ENCODE results near the gene PRIMPOL.

Gene PRIMPOL

DNA sequence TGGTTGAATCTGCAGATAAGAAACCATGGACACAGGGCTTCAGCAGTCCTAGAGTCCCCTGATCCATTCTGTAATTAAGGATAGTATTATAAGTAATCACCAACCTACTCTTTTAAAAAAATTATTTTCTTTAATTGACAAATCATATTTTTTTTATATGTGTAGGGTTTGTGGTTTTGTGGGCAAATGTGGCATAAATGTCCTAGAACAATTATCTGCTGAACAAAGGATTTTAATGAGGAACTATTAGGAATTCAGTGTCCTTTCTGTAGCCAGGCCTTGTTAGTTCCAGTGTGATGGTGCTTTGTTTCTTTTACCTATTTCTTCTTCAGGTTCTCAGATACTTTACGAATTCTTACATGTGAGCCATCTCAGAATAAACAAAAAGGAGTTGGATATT lies 32.4 kb downstream of the PRIMPOL start:
- no CpG with 5 or more reads among the region's 1 CpG for WGBS (ENCODE audit: extremely low coverage, insufficient coverage, insufficient read length)
- Histone ChIP-seq H2AFZ (ENCODE audit: insufficient read depth, low read length, poor library complexity) (no peak overlapping the region), H3K36me3 (ENCODE audit: control insufficient read depth in 1 of 2, insufficient read depth in 2 of 2, low read length in 2 of 2) (peaks cover 2 to 3% of the 10 kb centered on the region in 2 experiments), H2BK5ac (ENCODE audit: low read depth, low read length, poor library complexity) (no peak overlapping the region), H2BK120ac (ENCODE audit: insufficient read depth, low read length, poor library complexity) (no peak overlapping the region), H3K18ac (ENCODE audit: low read length) (no peak overlapping the region), H2AK5ac (ENCODE audit: low read length) (no peak overlapping the region), H3K79me2 (ENCODE audit: control insufficient read depth, insufficient read depth, low read length, poor library complexity) (no peaks in the 10 kb centered on the region), H3K9me3 (ENCODE audit: insufficient read depth, low read depth, low read length) (no peaks in the 10 kb centered on the region), H3K4me2 (ENCODE audit: low read length) (no peak overlapping the region), H4K8ac (ENCODE audit: low read depth, low read length) (no peak overlapping the region), H3K79me1 (ENCODE audit: low read length) (no peaks in the 10 kb centered on the region), H3K14ac (ENCODE audit: low read length) (no peak overlapping the region), H3K4ac (ENCODE audit: low read depth, low read length) (no peak overlapping the region), H3K27me3 (ENCODE audit: insufficient read depth, low read length) (no peaks in the 10 kb centered on the region), H3K4me3 (ENCODE audit: low read depth, low read length) (no peak overlapping the region), H4K12ac (ENCODE audit: low read depth, low read length) (no peak overlapping the region), H2BK12ac (ENCODE audit: low read length) (no peak overlapping the region), H3K9ac (ENCODE audit: low read length) (no peak overlapping the region), H3K23ac (ENCODE audit: low read length) (no peak overlapping the region), H4K91ac (ENCODE audit: low read depth, low read length) (no peak overlapping the region), H3K4me1 (ENCODE audit: control insufficient read depth in 1 of 2, insufficient read depth in 2 of 2, low read length in 2 of 2) (no peaks in the 10 kb centered on the region), H3K27ac (ENCODE audit: low read depth, low read length) (no peak overlapping the region)
- DNase-seq: no peak

GRCh38 chr4:184684491-184685189 lies 35.1 kb downstream of the PRIMPOL start:
- Histone ChIP-seq H3K14ac (ENCODE audit: low read length) (no peak overlapping the region), H3K9ac (ENCODE audit: low read length) (no peak overlapping the region), H4K91ac (ENCODE audit: low read depth, low read length) (no peak overlapping the region), H3K4me1 (ENCODE audit: control insufficient read depth in 1 of 2, insufficient read depth in 2 of 2, low read length in 2 of 2) (peaks cover 0 to 4% of the 10 kb centered on the region in 2 experiments), H2AK5ac (ENCODE audit: low read length) (no peak overlapping the region), H3K79me1 (ENCODE audit: low read length) (no peaks in the 10 kb centered on the region), H2BK120ac (ENCODE audit: insufficient read depth, low read length, poor library complexity) (no peak overlapping the region), H3K4me2 (ENCODE audit: low read length) (no peak overlapping the region), H3K18ac (ENCODE audit: low read length) (no peak overlapping the region), H3K27me3 (ENCODE audit: insufficient read depth, low read length) (no peaks in the 10 kb centered on the region), H2BK5ac (ENCODE audit: low read depth, low read length, poor library complexity) (no peak overlapping the region), H2AFZ (ENCODE audit: insufficient read depth, low read length, poor library complexity) (no peak overlapping the region), H4K8ac (ENCODE audit: low read depth, low read length) (no peak overlapping the region), H3K27ac (ENCODE audit: low read depth, low read length) (no peak overlapping the region), H3K4me3 (ENCODE audit: low read depth, low read length) (no peak overlapping the region), H3K23ac (ENCODE audit: low read length) (no peak overlapping the region), H3K36me3 (ENCODE audit: control insufficient read depth in 1 of 2, insufficient read depth in 2 of 2, low read length in 2 of 2) (peaks cover 2 to 3% of the 10 kb centered on the region in 2 experiments), H2BK12ac (ENCODE audit: low read length) (no peak overlapping the region), H3K4ac (ENCODE audit: low read depth, low read length) (no peak overlapping the region), H4K12ac (ENCODE audit: low read depth, low read length) (no peak overlapping the region), H3K79me2 (ENCODE audit: control insufficient read depth, insufficient read depth, low read length, poor library complexity) (no peaks in the 10 kb centered on the region), H3K9me3 (ENCODE audit: insufficient read depth, low read depth, low read length) (no peaks in the 10 kb centered on the region)
- WGBS (ENCODE audit: extremely low coverage, insufficient coverage, insufficient read length): no CpG with 5 or more reads among the region's 5 CpGs
- no peak for DNase-seq

GRCh38 chr4:184688005-184688404 lies 38.5 kb downstream of the PRIMPOL start:
- Histone ChIP-seq H2AFZ (ENCODE audit: insufficient read depth, low read length, poor library complexity) (no peak overlapping the region), H4K12ac (ENCODE audit: low read depth, low read length) (no peak overlapping the region), H3K27me3 (ENCODE audit: insufficient read depth, low read length) (no peaks in the 10 kb centered on the region), H2AK5ac (ENCODE audit: low read length) (no peak overlapping the region), H3K79me1 (ENCODE audit: low read length) (no peaks in the 10 kb centered on the region), H3K18ac (ENCODE audit: low read length) (no peak overlapping the region), H3K9me3 (ENCODE audit: insufficient read depth, low read depth, low read length) (no peaks in the 10 kb centered on the region), H3K9ac (ENCODE audit: low read length) (no peak overlapping the region), H3K4ac (ENCODE audit: low read depth, low read length) (no peak overlapping the region), H3K23ac (ENCODE audit: low read length) (no peak overlapping the region), H3K27ac (ENCODE audit: low read depth, low read length) (no peak overlapping the region), H2BK5ac (ENCODE audit: low read depth, low read length, poor library complexity) (no peak overlapping the region), H2BK120ac (ENCODE audit: insufficient read depth, low read length, poor library complexity) (no peak overlapping the region), H4K8ac (ENCODE audit: low read depth, low read length) (no peak overlapping the region), H3K79me2 (ENCODE audit: control insufficient read depth, insufficient read depth, low read length, poor library complexity) (no peaks in the 10 kb centered on the region), H3K4me1 (ENCODE audit: control insufficient read depth in 1 of 2, insufficient read depth in 2 of 2, low read length in 2 of 2) (peaks cover 0 to 4% of the 10 kb centered on the region in 2 experiments), H3K4me2 (ENCODE audit: low read length) (no peak overlapping the region), H3K36me3 (ENCODE audit: control insufficient read depth in 1 of 2, insufficient read depth in 2 of 2, low read length in 2 of 2) (no peaks in the 10 kb centered on the region), H2BK12ac (ENCODE audit: low read length) (no peak overlapping the region), H3K14ac (ENCODE audit: low read length) (no peak overlapping the region), H4K91ac (ENCODE audit: low read depth, low read length) (no peak overlapping the region), H3K4me3 (ENCODE audit: low read depth, low read length) (no peak overlapping the region)
- WGBS (ENCODE audit: extremely low coverage, insufficient coverage, insufficient read length): no CpG with 5 or more reads among the region's 3 CpGs
- no peak for DNase-seq

GRCh38 chr4:184688447-184688846 lies 38.9 kb downstream of the PRIMPOL start:
- no peak overlapping the region for H4K12ac ChIP-seq (ENCODE audit: low read depth, low read length)

More at GRCh38 chr4:184688447-184688846, 38.9 kb downstream of the PRIMPOL start:
- Histone ChIP-seq H2AFZ (ENCODE audit: insufficient read depth, low read length, poor library complexity) (no peak overlapping the region), H3K14ac (ENCODE audit: low read length) (no peak overlapping the region), H3K9ac (ENCODE audit: low read length) (no peak overlapping the region), H3K4me2 (ENCODE audit: low read length) (no peak overlapping the region), H3K4me3 (ENCODE audit: low read depth, low read length) (no peak overlapping the region), H3K18ac (ENCODE audit: low read length) (no peak overlapping the region), H3K4me1 (ENCODE audit: control insufficient read depth in 1 of 2, insufficient read depth in 2 of 2, low read length in 2 of 2) (peaks cover 0 to 4% of the 10 kb centered on the region in 2 experiments), H3K23ac (ENCODE audit: low read length) (no peak overlapping the region), H3K9me3 (ENCODE audit: insufficient read depth, low read depth, low read length) (no peaks in the 10 kb centered on the region), H3K79me2 (ENCODE audit: control insufficient read depth, insufficient read depth, low read length, poor library complexity) (no peaks in the 10 kb centered on the region), H4K8ac (ENCODE audit: low read depth, low read length) (no peak overlapping the region), H4K91ac (ENCODE audit: low read depth, low read length) (no peak overlapping the region), H3K36me3 (ENCODE audit: control insufficient read depth in 1 of 2, insufficient read depth in 2 of 2, low read length in 2 of 2) (no peaks in the 10 kb centered on the region), H3K79me1 (ENCODE audit: low read length) (no peaks in the 10 kb centered on the region), H2AK5ac (ENCODE audit: low read length) (no peak overlapping the region), H3K4ac (ENCODE audit: low read depth, low read length) (no peak overlapping the region), H3K27me3 (ENCODE audit: insufficient read depth, low read length) (no peaks in the 10 kb centered on the region), H2BK120ac (ENCODE audit: insufficient read depth, low read length, poor library complexity) (no peak overlapping the region), H3K27ac (ENCODE audit: low read depth, low read length) (no peak overlapping the region), H2BK5ac (ENCODE audit: low read depth, low read length, poor library complexity) (no peak overlapping the region), H2BK12ac (ENCODE audit: low read length) (no peak overlapping the region)
- DNase-seq: peak; percentile 74 to 80
- no CpG with 5 or more reads among the region's 11 CpGs for WGBS (ENCODE audit: extremely low coverage, insufficient coverage, insufficient read length)
